Subcutaneous adipose tissue (tissue), 4 donors: Measurements from ENCODE around the gene PRDM16. TPM values are rescaled to one million over a fixed set of nuclear protein-coding genes. Genes with fewer than 3 reads are reported as not detected.

ENCODE experiments used
- total RNA-seq, 4 donors: library from RNA; depleted of rRNA; stranded (reverse); fragments of >200 nt; gene quantifications; one replicate each; pipeline ENCODE4 v1.1.0, GENCODE V29; 2016
- TF ChIP-seq, protein P1 (sequence below): fragments of 450-650 bp; IDR thresholded peaks from one replicate; pipeline ENCODE4 v1.5.1; 2016; ENCODE audit warnings: low read depth, mild to moderate bottlenecking, control low read depth, antibody characterized with exemption, moderate library complexity

Gene PRDM16
- total RNA-seq, 4 donors from 2014 or later = 0.82 to 1.7 (median 1.1) TPM

DNA sequence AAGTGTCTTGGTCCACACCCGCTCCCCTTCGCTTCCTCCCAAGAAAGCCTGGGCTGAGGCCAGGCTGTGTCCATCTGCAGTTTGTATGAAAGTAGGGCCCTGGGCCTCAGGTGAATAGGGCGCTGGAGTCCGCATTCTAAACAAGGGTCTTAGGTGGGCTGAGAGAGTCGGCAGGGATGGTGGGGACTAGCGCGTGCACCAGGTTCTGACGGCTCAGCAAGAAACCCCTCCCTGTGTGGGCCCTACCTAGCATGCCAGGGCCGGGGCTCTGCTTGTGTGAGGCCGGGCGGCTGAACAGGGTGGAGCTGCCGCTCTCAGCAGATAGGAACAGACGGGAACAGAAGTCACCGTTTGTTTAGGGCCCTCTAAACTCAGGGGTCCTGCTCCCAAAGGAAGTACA, 46.0 kb upstream of the PRDM16 start:
- TF ChIP-seq, protein P1, sequence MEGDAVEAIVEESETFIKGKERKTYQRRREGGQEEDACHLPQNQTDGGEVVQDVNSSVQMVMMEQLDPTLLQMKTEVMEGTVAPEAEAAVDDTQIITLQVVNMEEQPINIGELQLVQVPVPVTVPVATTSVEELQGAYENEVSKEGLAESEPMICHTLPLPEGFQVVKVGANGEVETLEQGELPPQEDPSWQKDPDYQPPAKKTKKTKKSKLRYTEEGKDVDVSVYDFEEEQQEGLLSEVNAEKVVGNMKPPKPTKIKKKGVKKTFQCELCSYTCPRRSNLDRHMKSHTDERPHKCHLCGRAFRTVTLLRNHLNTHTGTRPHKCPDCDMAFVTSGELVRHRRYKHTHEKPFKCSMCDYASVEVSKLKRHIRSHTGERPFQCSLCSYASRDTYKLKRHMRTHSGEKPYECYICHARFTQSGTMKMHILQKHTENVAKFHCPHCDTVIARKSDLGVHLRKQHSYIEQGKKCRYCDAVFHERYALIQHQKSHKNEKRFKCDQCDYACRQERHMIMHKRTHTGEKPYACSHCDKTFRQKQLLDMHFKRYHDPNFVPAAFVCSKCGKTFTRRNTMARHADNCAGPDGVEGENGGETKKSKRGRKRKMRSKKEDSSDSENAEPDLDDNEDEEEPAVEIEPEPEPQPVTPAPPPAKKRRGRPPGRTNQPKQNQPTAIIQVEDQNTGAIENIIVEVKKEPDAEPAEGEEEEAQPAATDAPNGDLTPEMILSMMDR = no peak

DNA sequence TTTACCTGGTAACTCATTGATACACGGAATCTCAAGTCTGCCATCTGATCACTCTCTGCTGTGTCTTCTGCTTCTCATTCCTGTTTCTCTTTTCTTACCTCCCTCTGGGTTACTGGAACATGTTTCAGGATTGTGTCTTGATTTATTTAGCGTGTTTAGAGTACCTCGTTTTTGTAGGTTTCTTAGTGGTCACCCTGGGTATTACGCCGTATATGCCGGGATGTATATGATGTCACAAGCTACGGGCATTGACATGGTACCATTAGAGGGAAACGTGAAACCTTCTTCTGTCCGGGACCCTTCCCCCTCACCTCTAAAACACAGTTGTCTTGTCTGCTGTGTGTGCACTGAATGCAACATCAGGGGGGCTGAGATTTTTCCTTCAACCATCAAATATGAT, 45.0 kb upstream of the PRDM16 start:
- TF ChIP-seq, protein P1 = no peak

DNA sequence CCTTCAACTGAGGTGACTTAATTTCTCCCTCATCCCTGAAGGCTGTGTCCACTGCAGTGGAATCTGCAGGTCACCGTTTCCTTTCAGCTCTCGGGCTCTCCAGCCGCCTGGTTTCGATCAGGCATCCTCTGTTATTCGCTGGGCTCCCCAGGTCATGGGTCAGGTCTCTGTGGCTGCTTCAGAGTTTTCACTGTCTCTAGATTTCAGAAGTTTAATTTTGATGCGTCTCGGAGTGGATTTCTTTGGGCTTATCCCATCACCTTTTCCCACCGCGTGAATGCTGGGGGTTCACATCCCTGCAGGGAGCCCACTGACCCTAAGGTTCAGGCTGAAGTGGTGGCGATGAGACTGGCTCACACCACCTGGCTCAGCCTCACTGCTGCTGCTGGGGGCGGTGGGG, 44.4 kb upstream of the PRDM16 start:
- TF ChIP-seq, protein P1 = no peak

- TF ChIP-seq, protein P1 = no peak
These were observed 42.9 kb upstream of the PRDM16 start for GRCh38 chr1:3026124-3026523.

DNA sequence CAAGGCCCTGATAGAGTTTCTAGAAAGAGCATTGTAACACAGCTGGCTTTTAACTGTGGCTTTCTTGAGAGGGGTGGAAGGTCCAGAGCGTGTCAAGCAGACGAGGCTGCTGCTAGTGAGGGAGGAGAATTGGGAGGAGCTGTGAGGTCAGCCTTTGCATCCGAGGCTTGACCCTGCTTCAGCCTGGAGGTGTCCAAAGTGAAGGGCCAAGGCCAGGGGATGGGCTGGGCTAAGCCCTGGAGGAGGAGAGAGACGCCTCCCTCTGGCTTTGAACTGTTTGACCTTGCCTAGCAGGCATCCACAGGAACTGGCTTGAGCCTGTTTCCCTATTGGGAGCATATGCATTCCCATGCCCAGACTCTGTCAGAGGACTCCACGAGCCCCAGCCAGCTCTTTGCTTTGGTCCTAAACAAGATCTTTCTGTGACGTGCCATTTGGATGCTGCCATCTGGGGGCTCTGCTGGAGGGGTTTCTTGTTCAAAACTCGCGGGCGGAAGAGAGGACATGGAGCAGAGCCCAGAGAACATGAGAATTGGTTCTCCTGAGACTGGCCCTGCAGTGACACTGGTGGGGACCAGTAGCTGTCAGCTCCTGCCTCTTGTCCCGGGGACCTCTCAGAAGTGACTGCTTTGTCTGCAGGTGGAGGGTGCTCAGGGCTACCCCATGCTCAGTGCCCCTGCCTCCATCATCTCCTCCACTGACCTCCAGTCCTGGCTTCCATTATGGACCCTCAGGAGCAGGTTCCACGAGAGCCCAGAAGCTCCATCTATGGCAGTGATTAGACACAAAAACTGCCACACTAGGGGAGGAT, 42.2 kb upstream of the PRDM16 start:
- TF ChIP-seq, protein P1 = no peak

- TF ChIP-seq, protein P1 = no peak
These were observed 41.2 kb upstream of the PRDM16 start for GRCh38 chr1:3027611-3028371.

DNA sequence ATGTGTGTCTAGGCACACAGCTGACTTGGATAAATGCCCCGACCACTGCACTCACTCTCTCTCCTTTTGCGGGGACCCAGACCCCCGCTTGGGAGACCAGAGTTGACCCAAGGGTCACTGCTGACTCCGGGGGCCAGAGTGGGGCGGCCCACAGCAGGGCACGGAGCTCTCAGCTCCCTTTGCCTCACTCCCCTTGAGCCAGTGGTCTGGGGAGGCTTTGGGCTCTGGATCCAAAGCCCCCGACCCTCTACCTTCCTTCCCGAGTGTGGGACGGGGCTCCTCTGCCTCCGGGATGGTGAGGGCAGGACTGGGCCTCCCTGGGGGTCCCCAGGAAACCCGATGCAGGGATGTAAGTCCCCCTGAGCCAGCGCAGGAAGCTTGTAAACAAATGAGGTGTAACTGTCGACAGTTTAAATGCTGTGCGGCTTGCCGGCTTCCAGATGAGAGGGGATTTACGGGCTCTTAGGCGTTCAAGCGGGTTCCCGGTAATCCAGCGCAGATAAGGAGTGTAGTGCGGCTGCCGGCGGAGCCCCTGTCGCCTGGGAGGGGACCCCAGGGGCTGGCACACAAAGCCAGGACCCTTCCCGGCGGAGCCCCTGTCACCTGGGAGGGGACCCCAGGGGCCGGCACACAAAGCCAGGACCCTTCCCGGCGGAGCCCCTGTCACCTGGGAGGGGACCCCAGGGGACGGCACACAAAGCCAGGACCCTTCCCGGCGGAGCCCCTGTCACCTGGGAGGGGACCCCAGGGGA, 40.3 kb upstream of the PRDM16 start:
- TF ChIP-seq, protein P1 = no peak
